Endothelial cell of umbilical vein (primary cell): Measurements from ENCODE around the gene ADGRE1. TPM values are rescaled to one million over a fixed set of nuclear protein-coding genes. Genes with fewer than 3 reads are reported as not detected.

Experiments
- BruUV-seq: library from RNA; stranded (reverse); fragments of 400-500 nt; replicated peaks from 2 replicates; lab custom pipeline; 2021; lab: Mats Ljungman, UMichigan
- CTCF ChIA-PET: fragments of 300-600, 350-600 bp; sonication (Branson Sonifier 250); formaldehyde crosslinking; loops from one replicate; lab custom pipeline; 2021; ENCODE audit warnings: antibody characterized with exemption, inconsistent platforms; lab: Charles Lee
- POLR2A ChIA-PET: fragments of 300-600, 350-600 bp; sonication (Branson Sonifier 250); formaldehyde crosslinking; loops from one replicate; lab custom pipeline; 2021; ENCODE audit warnings: antibody characterized with exemption, inconsistent platforms; lab: Charles Lee
- DNase-seq: peaks from one replicate; pipeline ENCODE4 v3.0.0-alpha.2; 2011; ENCODE audit warnings: low read depth, low spot score
- FAIRE-seq: peaks from 2 replicates; lab custom pipeline; 2011; peaks lifted over from hg19 to GRCh38; lab: Jason Lieb, UNC
- H2AFZ ChIP-seq: 2 replicates; pipeline ENCODE4 v1.6.0; 2012; ENCODE audit warnings: low read depth, low read length, control low read depth, inconsistent platforms
- H3K27ac ChIP-seq: 2 replicates; pipeline ENCODE4 v1.5.1; 2011; ENCODE audit warnings: low read depth, mild to moderate bottlenecking, control low read depth, low read length, moderate library complexity; ENCODE audit not compliant: insufficient read depth
- H3K27me3 ChIP-seq, 2 experiments: 2 replicates each; pipeline versions ENCODE4 v1.6.0 to v1.6.1; 2011; ENCODE audit warnings: low read length in 2 of 2, mixed read lengths in 1 of 2; ENCODE audit not compliant: control insufficient read depth in 2 of 2, insufficient read depth in 2 of 2
- H3K36me3 ChIP-seq, 2 experiments: 2 replicates in 1 of 2; 3 replicates in 1 of 2; pipeline ENCODE4 v1.5.1; 2011; ENCODE audit warnings: low read length in 2 of 2, mild to moderate bottlenecking in 1 of 2, moderate library complexity in 1 of 2; ENCODE audit not compliant: control insufficient read depth in 2 of 2, insufficient read depth in 2 of 2; ENCODE audit errors: extremely low read depth in 1 of 2
- H3K4me1 ChIP-seq: 3 replicates; pipeline ENCODE4 v1.5.1; 2011; ENCODE audit warnings: mild to moderate bottlenecking, low read length; ENCODE audit not compliant: control insufficient read depth, insufficient read depth; ENCODE audit errors: extremely low read depth
- H3K4me2 ChIP-seq: 2 replicates; pipeline ENCODE4 v1.6.1; 2011; ENCODE audit warnings: low read length, control low read depth, mixed read lengths; ENCODE audit not compliant: insufficient read depth
- H3K4me3 ChIP-seq, 3 experiments: fragments of 200-600 bp in 1 of 3; sonication (generic), shearing (Covaris generic) in 1 of 3; replicated peaks in 1 of 3; 2 replicates each; pipeline ENCODE4 v1.5.1; 2011 to 2016; ENCODE audit warnings: control low read depth in 3 of 3, low read length in 3 of 3, mild to moderate bottlenecking in 2 of 3, inconsistent platforms in 1 of 3, low read depth in 1 of 3, moderate library complexity in 1 of 3; ENCODE audit not compliant: insufficient read depth in 1 of 3
- H3K79me2 ChIP-seq: 2 replicates; pipeline ENCODE4 v1.6.0; 2012; ENCODE audit warnings: low read length, inconsistent platforms; ENCODE audit not compliant: control insufficient read depth, insufficient read depth
- H3K9ac ChIP-seq: replicated peaks from 2 replicates; pipeline ENCODE3; 2011; ENCODE audit warnings: low read length, control low read depth; ENCODE audit not compliant: insufficient read depth; ENCODE audit errors: extremely low read depth
- H3K9me1 ChIP-seq: replicated peaks from 3 replicates; pipeline ENCODE4 v1.6.0; 2011; ENCODE audit warnings: mild to moderate bottlenecking, low read length; ENCODE audit not compliant: control insufficient read depth, insufficient read depth; ENCODE audit errors: extremely low read depth
- H3K9me3 ChIP-seq: replicated peaks from 2 replicates; pipeline ENCODE4 v1.5.1; 2012; ENCODE audit warnings: low read length, inconsistent platforms; ENCODE audit not compliant: control insufficient read depth, insufficient read depth
- H4K20me1 ChIP-seq: replicated peaks from 2 replicates; pipeline ENCODE3; 2011; ENCODE audit warnings: mild to moderate bottlenecking, low read length; ENCODE audit not compliant: control insufficient read depth, insufficient read depth; ENCODE audit errors: extremely low read depth
- EZH2 ChIP-seq: IDR thresholded peaks from 2 replicates; pipeline ENCODE4 v1.6.1; 2012; ENCODE audit warnings: borderline replicate concordance, low read depth, mild to moderate bottlenecking, moderate library complexity, low read length, inconsistent platforms; ENCODE audit not compliant: severe bottlenecking
- FOS ChIP-seq: IDR thresholded peaks from 2 replicates; pipeline ENCODE4 v1.6.1; 2011; ENCODE audit warnings: mild to moderate bottlenecking, low read length, moderate library complexity, borderline replicate concordance; ENCODE audit not compliant: insufficient read depth
- GATA2 ChIP-seq: IDR thresholded peaks from 2 replicates; pipeline ENCODE4 v1.7.0; 2011; ENCODE audit warnings: low read depth, mild to moderate bottlenecking, moderate library complexity, mixed read lengths, low read length; ENCODE audit not compliant: insufficient read length, insufficient read depth
- JUN ChIP-seq: IDR thresholded peaks from 2 replicates; pipeline ENCODE4 v1.6.1; 2011; ENCODE audit warnings: borderline replicate concordance, low read depth; ENCODE audit not compliant: insufficient read length, insufficient read depth
- MAX ChIP-seq: IDR thresholded peaks from 2 replicates; pipeline ENCODE4 v1.6.1; 2011; ENCODE audit not compliant: insufficient read depth, insufficient read length
- MYC ChIP-seq: IDR thresholded peaks from one replicate; pipeline ENCODE4 v1.6.1; 2011; ENCODE audit warnings: mild to moderate bottlenecking, low read depth, low read length
- POLR2A ChIP-seq: IDR thresholded peaks from 2 replicates; pipeline ENCODE4 v1.6.1; 2012; ENCODE audit warnings: low read depth, mild to moderate bottlenecking, control low read depth, low read length
- POLR2AphosphoS5 ChIP-seq: IDR thresholded peaks from 2 replicates; pipeline ENCODE4 v1.6.1; 2012; ENCODE audit warnings: low read depth, mild to moderate bottlenecking, control low read depth, low read length, moderate library complexity; ENCODE audit not compliant: insufficient read depth
- dilution Hi-C: fragments of 300-500 bp; cut with MboI; formaldehyde crosslinking; loops from one replicate; pipeline ENCODE4 v1.15.0; 2019; ENCODE audit warnings: low sequenced_read_pairs; ENCODE audit not compliant: extremely low pct_ligation_motif_present
- intact Hi-C: fragments of 100-400 bp; cut with micrococcal nuclease; formaldehyde crosslinking; loops from one replicate; pipeline ENCODE4 v1.10.0; 2022
- polyA plus RNA-seq, 4 experiments: library from polyadenylated mRNA; depleted of rRNA in 3 of 4; stranded (reverse) in 3 of 4; unstranded in 1 of 4; fragments of >200 nt; gene quantifications; 2 replicates each; pipeline versions ENCODE4 v1.2.1 to v1.2.3, GENCODE V29; 2011 to 2012; ENCODE audit warnings: missing spikeins in 1 of 4
- total RNA-seq: library from RNA; stranded (reverse); gene quantifications from 2 replicates; pipeline ENCODE4 v1.2.3, GENCODE V29; 2021
- TF ChIP-seq, protein P1 (sequence below), 2 donors: IDR thresholded peaks; 1 replicate in 1 of 2; 2 replicates in 1 of 2; pipeline ENCODE4 v1.5.1; 2011; ENCODE audit warnings: low read length in 2 of 2, mild to moderate bottlenecking in 2 of 2, moderate library complexity in 2 of 2, control low read depth in 1 of 2, inconsistent platforms in 1 of 2, low read depth in 1 of 2; ENCODE audit not compliant: insufficient read depth in 1 of 2; ENCODE audit errors: extremely low read depth in 1 of 2

The ADGRE1 gene
- total and polyA plus RNA-seq, 2 donors (not counting 3 experiments of a cell fraction or from before 2014, with no cell fraction given) = not detected

- H3K79me2 ChIP-seq = no peaks in the 10 kb centered on the region
- no peaks in the 10 kb centered on the region for H3K27me3 ChIP-seq
- H3K4me3 ChIP-seq = no peak overlapping the region
- H3K9me1 ChIP-seq = no peaks in the 10 kb centered on the region
- H2AFZ ChIP-seq = no peak overlapping the region
- no peaks in the 10 kb centered on the region for H3K9me3 ChIP-seq
- no TSS peak for BruUV-seq
- intact Hi-C loops = no loop called here
- DNase-seq (no peak), FAIRE-seq (no peak)
- TF ChIP-seq MYC (no peak), MAX (no peak), POLR2AphosphoS5 (no peak), EZH2 (no peak), GATA2 (no peak), FOS (no peak), JUN (no peak), POLR2A (no peak)
- TF ChIP-seq, protein P1, sequence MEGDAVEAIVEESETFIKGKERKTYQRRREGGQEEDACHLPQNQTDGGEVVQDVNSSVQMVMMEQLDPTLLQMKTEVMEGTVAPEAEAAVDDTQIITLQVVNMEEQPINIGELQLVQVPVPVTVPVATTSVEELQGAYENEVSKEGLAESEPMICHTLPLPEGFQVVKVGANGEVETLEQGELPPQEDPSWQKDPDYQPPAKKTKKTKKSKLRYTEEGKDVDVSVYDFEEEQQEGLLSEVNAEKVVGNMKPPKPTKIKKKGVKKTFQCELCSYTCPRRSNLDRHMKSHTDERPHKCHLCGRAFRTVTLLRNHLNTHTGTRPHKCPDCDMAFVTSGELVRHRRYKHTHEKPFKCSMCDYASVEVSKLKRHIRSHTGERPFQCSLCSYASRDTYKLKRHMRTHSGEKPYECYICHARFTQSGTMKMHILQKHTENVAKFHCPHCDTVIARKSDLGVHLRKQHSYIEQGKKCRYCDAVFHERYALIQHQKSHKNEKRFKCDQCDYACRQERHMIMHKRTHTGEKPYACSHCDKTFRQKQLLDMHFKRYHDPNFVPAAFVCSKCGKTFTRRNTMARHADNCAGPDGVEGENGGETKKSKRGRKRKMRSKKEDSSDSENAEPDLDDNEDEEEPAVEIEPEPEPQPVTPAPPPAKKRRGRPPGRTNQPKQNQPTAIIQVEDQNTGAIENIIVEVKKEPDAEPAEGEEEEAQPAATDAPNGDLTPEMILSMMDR (IDR thresholded peaks at IDR 0.05; ENCODE audit: extremely low read depth in 1 of 2, insufficient read depth in 1 of 2, low read depth in 1 of 2, low read length in 2 of 2) = no peak
- no peak overlapping the region for H3K9ac ChIP-seq
- no peak overlapping the region for H3K4me2 ChIP-seq
- H3K4me1 ChIP-seq = no peaks in the 10 kb centered on the region
- POLR2A ChIA-PET = no interaction called here
- CTCF ChIA-PET = interaction anchor here (0.6 kb wide), 1 partner anchor 177 kb away, joined by 3 read pairs; no protein-coding TSS in a partner anchor
- dilution Hi-C loops = no loop called here
- H3K36me3 ChIP-seq = no peaks in the 10 kb centered on the region
- no peak overlapping the region for H3K27ac ChIP-seq
- no peaks in the 10 kb centered on the region for H4K20me1 ChIP-seq
Observed at GRCh38 chr19:6890401-6890913, 3.1 kb downstream of the ADGRE1 start.
